ENCODE data around the gene AGFG2. TPM values are rescaled to one million over a fixed set of nuclear protein-coding genes. Genes with fewer than 3 reads are reported as not detected.
"Not testable (repeated sequence)": the region's sequence is repeated elsewhere in the genome, so short reads cannot be mapped to it uniquely, and the experiment has no call there.

Gene AGFG2
- total RNA-seq, 2 experiments from 2014 or later: 60.9 to 62.5 TPM

GRCh38 chr7:100556541-100556940, 17.5 kb downstream of the AGFG2 start:
- H3K4me3 Mint-ChIP-seq: no peak overlapping the region
- H3K36me3 Mint-ChIP-seq: peaks cover 41% of the 10 kb centered on the region
- peaks cover 11% of the 10 kb centered on the region for H3K4me1 Mint-ChIP-seq (ENCODE audit: low read depth)
- CTCF ChIA-PET: interaction anchor here (1.0 to 7.3 kb wide), 5 partner anchors 8 to 136 kb away, joined by 3 to 132 read pairs (median 4); partner anchors contain the start of gene AGFG2
- no peak overlapping the region for H3K27ac Mint-ChIP-seq
- intact Hi-C loops (cut with micrococcal nuclease): no loop called here
- H3K9me3 Mint-ChIP-seq: no peaks in the 10 kb centered on the region
- no peak for DNase-seq
- POLR2A ChIA-PET: interaction anchor here (1.2 kb wide), 1 partner anchor 13 kb away, joined by 4 read pairs; no protein-coding TSS in a partner anchor
- H3K27me3 Mint-ChIP-seq: no peaks in the 10 kb centered on the region

GRCh38 chr7:100559127-100559526, 20.1 kb downstream of the AGFG2 start:
- Mint-ChIP-seq H3K36me3 (peaks cover 37% of the 10 kb centered on the region), H3K27me3 (no peaks in the 10 kb centered on the region), H3K4me1 (ENCODE audit: low read depth) (peaks cover 15% of the 10 kb centered on the region), H3K4me3 (no peak overlapping the region), H3K9me3 (no peaks in the 10 kb centered on the region), H3K27ac (peak overlapping the region; percentile 18)
- intact Hi-C loops (cut with micrococcal nuclease): loop anchor here (1.0 kb wide), 2 partner anchors 14 to 90 kb away; no protein-coding TSS in a partner anchor
- DNase-seq: no peak
- ChIA-PET CTCF (interaction anchor here (0.7 to 9.7 kb wide), 26 partner anchors 12 to 180 kb away, joined by 3 to 132 read pairs (median 5); partner anchors contain the start of genes AGFG2, FBXO24, LRCH4 and SAP25), POLR2A (interaction anchor here (0.6 to 1.6 kb wide), 4 partner anchors 10 to 1287 kb away, joined by 3 to 4 read pairs (median 3); partner anchors contain the start of gene POP7)

GRCh38 chr7:100561491-100562194, 22.6 kb downstream of the AGFG2 start:
- Mint-ChIP-seq H3K4me1 (ENCODE audit: low read depth) (peaks cover 11% of the 10 kb centered on the region), H3K9me3 (no peaks in the 10 kb centered on the region), H3K27ac (no peak overlapping the region), H3K36me3 (peaks cover 32% of the 10 kb centered on the region), H3K4me3 (no peak overlapping the region), H3K27me3 (no peaks in the 10 kb centered on the region)
- intact Hi-C loops (cut with micrococcal nuclease): loop anchor here (5.0 kb wide), 1 partner anchor 131 kb away; the partner anchor contains the start of gene GIGYF1
- DNase-seq: no peak
- ChIA-PET CTCF (interaction anchor here (0.7 to 9.7 kb wide), 8 partner anchors 16 to 130 kb away, joined by 3 to 104 read pairs (median 5); partner anchors contain the start of genes AGFG2, FBXO24, LRCH4 and TSC22D4), POLR2A (no interaction called here)

- intact Hi-C loops (cut with micrococcal nuclease): loop anchor here (5.0 kb wide), 1 partner anchor 130 kb away; the partner anchor contains the start of gene GIGYF1
- peaks cover 11% of the 10 kb centered on the region for H3K4me1 Mint-ChIP-seq (ENCODE audit: low read depth)
- CTCF ChIA-PET: interaction anchor here (0.8 to 9.7 kb wide), 10 partner anchors 15 to 162 kb away, joined by 3 to 104 read pairs (median 10); partner anchors contain the start of genes AGFG2, FBXO24, LRCH4 and TSC22D4
Observed at GRCh38 chr7:100562195-100563099, 23.4 kb downstream of the AGFG2 start.

GRCh38 chr7:100563100-100563564, 24.1 kb downstream of the AGFG2 start:
- H3K36me3 Mint-ChIP-seq: peaks cover 26% of the 10 kb centered on the region

More at GRCh38 chr7:100562195-100563099, 23.4 kb downstream of the AGFG2 start:
- POLR2A ChIA-PET: no interaction called here
- no peak overlapping the region for H3K4me3 Mint-ChIP-seq
- no peaks in the 10 kb centered on the region for H3K9me3 Mint-ChIP-seq
- DNase-seq: no peak
- H3K36me3 Mint-ChIP-seq: peaks cover 29% of the 10 kb centered on the region
- H3K27me3 Mint-ChIP-seq: no peaks in the 10 kb centered on the region
- H3K27ac Mint-ChIP-seq: no peak overlapping the region

GRCh38 chr7:100563809-100564400, 24.9 kb downstream of the AGFG2 start:
- no peak overlapping the region for H3K27ac Mint-ChIP-seq
- H3K36me3 Mint-ChIP-seq: peaks cover 24% of the 10 kb centered on the region
- CTCF ChIA-PET: interaction anchor here (0.6 to 9.7 kb wide), 24 partner anchors 8 to 289 kb away, joined by 3 to 104 read pairs (median 6); partner anchors contain the start of genes AGFG2, FBXO24, LRCH4 and MOSPD3
- H3K27me3 Mint-ChIP-seq: no peaks in the 10 kb centered on the region
- no peak overlapping the region for H3K4me3 Mint-ChIP-seq
- intact Hi-C loops (cut with micrococcal nuclease): loop anchor here (1.0 to 5.0 kb wide), 2 partner anchors 128 to 161 kb away; partner anchors contain the start of gene GIGYF1
- no peaks in the 10 kb centered on the region for H3K9me3 Mint-ChIP-seq
- DNase-seq: peak; percentile 86
- POLR2A ChIA-PET: no interaction called here
- H3K4me1 Mint-ChIP-seq (ENCODE audit: low read depth): peaks cover 18% of the 10 kb centered on the region

More at GRCh38 chr7:100563100-100563564, 24.1 kb downstream of the AGFG2 start:
- no peak overlapping the region for H3K27ac Mint-ChIP-seq
- peaks cover 13% of the 10 kb centered on the region for H3K4me1 Mint-ChIP-seq (ENCODE audit: low read depth)
- H3K9me3 Mint-ChIP-seq: no peaks in the 10 kb centered on the region
- intact Hi-C loops (cut with micrococcal nuclease): loop anchor here (5.0 kb wide), 1 partner anchor 129 kb away; the partner anchor contains the start of gene GIGYF1
- ChIA-PET CTCF (interaction anchor here (0.6 to 9.7 kb wide), 15 partner anchors 7 to 165 kb away, joined by 3 to 104 read pairs (median 9); partner anchors contain the start of genes AGFG2, FBXO24, LRCH4 and TSC22D4), POLR2A (no interaction called here)
- no peak overlapping the region for H3K4me3 Mint-ChIP-seq
- DNase-seq: no peak
- H3K27me3 Mint-ChIP-seq: no peaks in the 10 kb centered on the region

GRCh38 chr7:100564405-100564804, 25.4 kb downstream of the AGFG2 start:
- H3K4me1 Mint-ChIP-seq (ENCODE audit: low read depth): peaks cover 19% of the 10 kb centered on the region
- not testable (repeated sequence) for DNase-seq, H3K27me3 Mint-ChIP-seq, H3K27ac Mint-ChIP-seq, H3K9me3 Mint-ChIP-seq, H3K4me3 Mint-ChIP-seq
- ChIA-PET CTCF (interaction anchor here (0.7 to 9.7 kb wide), 23 partner anchors 9 to 288 kb away, joined by 3 to 104 read pairs (median 7); partner anchors contain the start of genes AGFG2, FBXO24, LRCH4 and MOSPD3), POLR2A (interaction anchor here (1.3 kb wide), 1 partner anchor 21 kb away, joined by 4 read pairs; the partner anchor contains the start of genes FBXO24 and LRCH4)
- peaks cover 22% of the 10 kb centered on the region for H3K36me3 Mint-ChIP-seq
- intact Hi-C loops (cut with micrococcal nuclease): loop anchor here (1.0 to 5.0 kb wide), 2 partner anchors 128 to 161 kb away; partner anchors contain the start of gene GIGYF1

GRCh38 chr7:100565133-100565571, 26.1 kb downstream of the AGFG2 start:
- no peak overlapping the region for H3K27ac Mint-ChIP-seq
- POLR2A ChIA-PET: interaction anchor here (1.0 to 1.3 kb wide), 2 partner anchors 21 to 113 kb away, joined by 3 to 4 read pairs; partner anchors contain the start of genes FBXO24 and LRCH4
- intact Hi-C loops (cut with micrococcal nuclease): no loop called here

GRCh38 chr7:100566018-100566531, 27.1 kb downstream of the AGFG2 start:
- no peaks in the 10 kb centered on the region for H3K9me3 Mint-ChIP-seq
- DNase-seq: no peak
- no peak overlapping the region for H3K4me3 Mint-ChIP-seq
- peaks cover 25% of the 10 kb centered on the region for H3K4me1 Mint-ChIP-seq (ENCODE audit: low read depth)
- H3K36me3 Mint-ChIP-seq: peaks cover 18% of the 10 kb centered on the region
- H3K27me3 Mint-ChIP-seq: no peaks in the 10 kb centered on the region
- intact Hi-C loops (cut with micrococcal nuclease): no loop called here
- peak overlapping the region; percentile 60 for H3K27ac Mint-ChIP-seq
- ChIA-PET CTCF (interaction anchor here (0.7 to 9.7 kb wide), 10 partner anchors 10 to 159 kb away, joined by 3 to 104 read pairs (median 12); partner anchors contain the start of genes FBXO24, LRCH4 and TSC22D4), POLR2A (interaction anchor here (1.0 kb wide), 1 partner anchor 112 kb away, joined by 3 read pairs; no protein-coding TSS in a partner anchor)

More at GRCh38 chr7:100565133-100565571, 26.1 kb downstream of the AGFG2 start:
- H3K4me1 Mint-ChIP-seq (ENCODE audit: low read depth): peaks cover 22% of the 10 kb centered on the region
- no peaks in the 10 kb centered on the region for H3K9me3 Mint-ChIP-seq
- DNase-seq: no peak
- H3K4me3 Mint-ChIP-seq: no peak overlapping the region
- peaks cover 20% of the 10 kb centered on the region for H3K36me3 Mint-ChIP-seq
- CTCF ChIA-PET: interaction anchor here (0.7 to 9.7 kb wide), 17 partner anchors 9 to 287 kb away, joined by 3 to 104 read pairs (median 9); partner anchors contain the start of genes AGFG2, FBXO24, LRCH4 and MOSPD3
- H3K27me3 Mint-ChIP-seq: no peaks in the 10 kb centered on the region

- Mint-ChIP-seq H3K9me3 (no peaks in the 10 kb centered on the region), H3K27ac (no peak overlapping the region), H3K4me3 (no peak overlapping the region), H3K27me3 (no peaks in the 10 kb centered on the region), H3K36me3 (peaks cover 13% of the 10 kb centered on the region), H3K4me1 (ENCODE audit: low read depth) (peaks cover 31% of the 10 kb centered on the region)
- POLR2A ChIA-PET: no interaction called here
- no peak for DNase-seq
- CTCF ChIA-PET: interaction anchor here (0.6 to 9.7 kb wide), 5 partner anchors 19 to 158 kb away, joined by 3 to 81 read pairs (median 3); partner anchors contain the start of genes FBXO24 and LRCH4
- intact Hi-C loops (cut with micrococcal nuclease): no loop called here
Observed at GRCh38 chr7:100567031-100567730, 28.2 kb downstream of the AGFG2 start.

All from activated CD4-positive, alpha-beta memory T cell treated with anti-CD3 and anti-CD28 coated beads for 36 hours (primary cell).